GM21528 (cell line): ENCODE results near the gene PEPD.

Experiments
- ATAC-seq: cut with Tn5 transposase; IDR thresholded peaks from one replicate; pipeline ENCODE4 v1.9.1; 2021; ENCODE audit warnings: mild to moderate bottlenecking, moderate library complexity; ENCODE audit not compliant: unreplicated experiment, low FRiP score

The PEPD gene

GRCh38 chr19:33547676-33548075, 26.1 kb upstream of the PEPD start:
- no peak for ATAC-seq

GRCh38 chr19:33546656-33547055, 25.1 kb upstream of the PEPD start:
- no peak for ATAC-seq

DNA sequence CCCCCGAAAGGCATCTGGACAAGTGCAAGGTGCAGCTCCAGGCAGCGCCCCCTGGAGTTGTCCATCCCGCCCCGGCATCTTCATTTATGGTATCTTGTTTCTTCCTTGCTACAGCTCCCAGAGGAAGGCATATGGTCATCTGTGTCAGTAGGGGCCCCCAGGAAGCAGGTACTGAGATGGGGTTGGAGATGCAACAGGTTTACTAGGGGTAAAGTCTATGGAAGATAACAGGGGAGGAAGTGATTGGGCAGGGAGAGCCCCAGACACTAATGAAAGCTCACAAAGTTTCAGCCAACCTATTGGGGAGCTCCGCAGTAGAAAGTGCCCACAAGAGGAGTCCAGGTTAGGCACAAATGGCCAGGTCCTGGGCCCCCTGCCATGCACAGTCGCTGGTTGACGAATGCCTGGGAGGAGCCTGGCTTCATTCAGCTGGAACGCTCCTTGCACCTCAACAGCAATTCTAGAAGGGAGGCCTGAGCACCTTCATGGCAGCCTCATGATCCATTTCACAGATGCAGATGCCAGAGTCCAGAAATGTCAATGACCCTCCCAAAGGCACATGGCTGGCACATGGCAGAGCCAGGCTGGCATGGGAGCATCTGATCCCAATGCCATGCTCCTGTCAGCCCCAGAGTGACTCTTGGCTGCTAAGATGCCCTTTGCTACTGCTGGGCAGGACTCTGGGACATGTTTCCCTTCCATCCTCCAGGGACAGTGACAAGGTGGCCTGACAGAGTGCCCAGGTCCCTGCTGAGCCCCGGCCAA, 23.8 kb upstream of the PEPD start:
- ATAC-seq = no peak

DNA sequence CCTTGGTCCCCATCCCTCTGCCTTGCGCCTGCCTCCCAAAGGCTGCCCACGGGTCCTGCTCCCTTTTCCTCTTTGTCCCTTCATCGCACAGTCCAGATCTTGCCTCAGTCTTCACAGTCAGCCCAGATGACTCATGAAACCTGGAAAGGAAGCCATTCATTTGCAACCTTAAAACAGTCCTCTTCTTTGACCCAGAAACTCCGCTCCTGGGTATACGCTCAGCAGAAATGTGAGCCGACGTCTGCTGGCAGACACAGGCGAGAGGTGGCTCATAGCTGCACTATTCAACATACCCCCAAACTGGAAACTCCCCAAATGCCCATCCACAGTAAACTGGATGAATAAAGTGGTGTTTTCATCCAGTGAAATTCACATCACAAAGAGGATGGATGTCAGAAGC, 13.6 kb upstream of the PEPD start:
- no peak for ATAC-seq

DNA sequence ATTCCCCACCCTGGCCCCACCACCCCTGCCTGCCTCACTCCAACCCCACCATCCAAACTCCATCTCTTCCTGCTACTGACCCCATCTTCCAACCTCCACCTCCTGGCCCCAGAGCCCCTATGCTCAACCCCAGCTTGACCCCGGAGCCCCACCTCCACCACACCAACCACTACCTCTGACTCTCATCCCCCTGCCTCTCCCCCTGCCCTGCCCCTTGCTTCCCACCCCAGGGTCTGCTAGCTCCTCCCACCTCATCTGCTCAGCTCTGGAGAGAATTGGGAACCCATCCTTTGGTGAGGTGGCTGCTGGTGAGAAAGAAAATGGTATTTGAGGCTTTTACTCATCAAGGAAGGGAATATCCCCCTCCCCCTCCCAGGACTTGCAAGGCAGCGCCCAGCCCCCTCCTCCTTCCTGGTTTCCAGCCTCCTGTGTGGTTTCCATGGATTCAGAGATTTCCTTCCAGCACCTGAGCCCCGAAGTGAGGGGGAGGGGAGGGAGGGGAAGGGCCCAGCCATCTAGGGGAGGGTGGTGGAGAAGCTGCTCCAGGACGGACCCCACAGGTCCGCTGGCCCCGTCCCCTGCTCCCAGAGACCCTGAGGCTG, 11.4 kb upstream of the PEPD start:
- ATAC-seq = no peak

GRCh38 chr19:33530842-33531241, 9.3 kb upstream of the PEPD start:
- no peak for ATAC-seq

GRCh38 chr19:33530296-33530695, 8.7 kb upstream of the PEPD start:
- ATAC-seq = no peak

GRCh38 chr19:33529094-33529676, 7.6 kb upstream of the PEPD start:
- no peak for ATAC-seq

DNA sequence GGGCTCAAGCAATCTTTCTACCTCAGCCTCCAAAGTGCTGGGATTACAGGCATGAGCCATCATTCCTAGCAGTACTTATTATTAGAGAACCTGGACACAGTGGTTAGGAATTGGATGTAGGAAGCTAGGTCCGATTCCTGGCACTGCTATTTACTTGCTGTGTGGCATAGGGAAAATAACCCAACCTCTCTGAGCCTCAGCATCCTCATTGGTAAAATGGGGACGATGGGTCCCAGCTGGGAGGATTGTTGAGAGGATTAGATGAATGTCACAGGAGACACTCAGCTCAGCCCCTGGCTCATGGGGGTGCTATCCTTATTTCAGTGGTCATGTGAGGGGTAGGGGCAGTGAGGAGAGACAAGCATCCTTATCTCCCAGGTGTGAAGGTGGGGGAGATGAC, 6.8 kb upstream of the PEPD start:
- no peak for ATAC-seq

- no peak for ATAC-seq
Observed at GRCh38 chr19:33527125-33527524, 5.5 kb upstream of the PEPD start.

GRCh38 chr19:33524024-33524664, 2.6 kb upstream of the PEPD start:
- ATAC-seq = no peak

DNA sequence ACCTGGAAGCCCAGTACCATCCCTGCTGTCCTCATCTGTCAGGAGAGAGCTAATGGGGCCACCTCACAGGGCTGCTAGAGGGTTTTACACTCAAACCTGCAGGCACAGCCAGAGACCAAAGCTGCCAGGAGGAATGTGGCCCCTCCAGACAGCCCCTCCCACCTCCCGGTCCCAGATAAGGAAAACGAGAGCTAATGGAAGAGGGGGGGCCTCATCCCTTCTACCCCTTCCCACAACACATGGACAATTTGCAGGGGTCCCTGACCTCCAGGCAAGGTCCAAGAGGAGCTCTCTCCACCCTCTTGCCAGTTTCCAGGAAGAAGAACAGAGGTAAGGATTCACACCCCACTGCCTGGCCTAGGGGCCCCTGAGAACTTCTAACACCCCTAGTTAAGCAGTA, 1.6 kb upstream of the PEPD start:
- no peak for ATAC-seq

DNA sequence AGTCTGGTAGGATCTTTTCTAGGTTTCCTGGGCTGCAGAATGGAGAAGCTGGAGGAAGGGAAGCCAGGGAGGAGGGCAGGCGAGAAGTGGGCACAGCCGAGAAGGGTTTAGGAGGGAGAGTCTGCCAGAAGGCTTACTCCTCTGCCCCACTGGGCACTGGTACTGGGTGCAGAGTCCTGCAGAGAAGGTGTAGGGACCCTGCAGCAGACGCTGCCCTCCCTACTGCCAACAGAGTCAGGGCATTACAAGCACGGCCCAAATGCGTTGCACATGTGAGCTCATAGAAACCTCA, 726 bp upstream of the PEPD start:
- ATAC-seq = no peak

- ATAC-seq = peak; percentile 5
Observed at GRCh38 chr19:33520844-33521479, 629 bp downstream of the PEPD start.

DNA sequence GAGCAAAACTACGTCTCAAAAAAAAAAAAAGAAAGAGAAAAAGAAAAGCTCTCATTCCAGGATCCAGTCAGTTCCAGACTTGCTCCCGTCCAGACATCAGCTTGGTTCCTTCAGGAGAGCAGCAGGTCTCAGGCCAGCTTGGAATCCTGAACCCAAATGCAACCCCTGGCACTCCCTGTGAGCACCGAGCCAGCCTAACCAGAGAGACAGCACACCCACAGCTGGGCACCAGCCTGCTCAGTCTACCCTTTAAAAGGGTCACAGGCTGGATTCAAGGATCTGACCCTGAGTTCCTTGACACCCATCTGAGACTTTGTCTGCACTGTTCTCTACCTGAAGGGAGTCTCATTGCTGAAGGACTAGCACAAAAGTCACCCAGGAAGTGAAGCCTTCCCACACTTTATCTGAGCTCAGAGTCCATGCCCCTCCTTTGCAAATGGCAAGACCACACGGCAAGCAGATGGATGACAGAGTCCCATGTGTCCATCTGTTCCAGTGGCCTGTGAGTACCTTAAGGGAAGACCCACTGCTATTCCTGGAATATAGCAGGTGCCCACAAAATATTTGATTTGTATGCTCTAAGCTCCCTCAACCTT, 1.4 kb downstream of the PEPD start:
- no peak for ATAC-seq

- no peak for ATAC-seq
Observed at GRCh38 chr19:33519416-33519815, 2.2 kb downstream of the PEPD start.

DNA sequence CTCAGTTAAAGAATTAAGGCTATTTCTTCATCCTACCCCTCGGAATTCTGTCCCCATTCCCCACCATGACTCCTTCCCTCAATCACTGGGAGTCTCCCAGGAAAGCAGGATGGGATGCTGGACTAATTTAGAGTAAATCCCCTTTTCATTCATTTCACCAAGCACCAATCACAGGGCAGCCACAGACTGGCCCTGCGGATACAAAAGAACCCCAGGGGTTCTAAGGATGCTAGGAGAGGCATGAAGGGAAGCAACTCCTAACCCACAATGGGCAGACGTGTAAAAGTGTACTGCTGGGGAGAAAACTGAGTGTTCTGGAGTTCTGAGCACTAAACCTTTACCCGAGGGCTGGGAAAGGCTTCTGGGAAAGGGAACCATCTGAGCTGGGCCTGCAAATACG, 3.0 kb downstream of the PEPD start:
- ATAC-seq = no peak

DNA sequence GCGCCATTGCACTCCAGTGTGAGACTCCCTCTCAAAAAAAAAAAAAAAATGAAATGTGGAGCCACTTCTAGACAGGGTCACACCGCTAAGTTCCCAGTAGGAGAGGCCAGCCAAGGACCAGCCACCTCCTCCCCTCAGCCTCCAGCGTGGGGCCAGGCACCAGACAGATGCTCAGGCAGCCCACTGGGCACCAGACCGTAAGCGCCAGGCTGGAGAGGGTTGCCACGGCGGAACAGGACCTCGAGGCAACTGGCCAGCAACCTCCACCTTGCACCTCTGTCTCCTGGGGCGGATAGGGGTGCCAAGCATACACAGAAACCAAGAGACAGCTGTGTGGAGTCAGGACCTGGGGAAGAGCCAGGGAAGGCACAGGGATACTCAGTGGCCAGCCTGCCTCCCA, 3.7 kb downstream of the PEPD start:
- ATAC-seq = no peak

GRCh38 chr19:33515921-33516320, 5.7 kb downstream of the PEPD start:
- no peak for ATAC-seq

GRCh38 chr19:33514885-33515551, 6.6 kb downstream of the PEPD start:
- ATAC-seq = no peak
